Measurements from ENCODE around the gene OR10H5. TPM values are rescaled to one million over a fixed set of nuclear protein-coding genes. Genes with fewer than 3 reads are reported as not detected.
"Not testable (repeated sequence)": the region's sequence is repeated elsewhere in the genome, so short reads cannot be mapped to it uniquely, and the experiment has no call there.

The OR10H5 gene
- total RNA-seq, 1 donor from 2014 or later, result not detected

DNA sequence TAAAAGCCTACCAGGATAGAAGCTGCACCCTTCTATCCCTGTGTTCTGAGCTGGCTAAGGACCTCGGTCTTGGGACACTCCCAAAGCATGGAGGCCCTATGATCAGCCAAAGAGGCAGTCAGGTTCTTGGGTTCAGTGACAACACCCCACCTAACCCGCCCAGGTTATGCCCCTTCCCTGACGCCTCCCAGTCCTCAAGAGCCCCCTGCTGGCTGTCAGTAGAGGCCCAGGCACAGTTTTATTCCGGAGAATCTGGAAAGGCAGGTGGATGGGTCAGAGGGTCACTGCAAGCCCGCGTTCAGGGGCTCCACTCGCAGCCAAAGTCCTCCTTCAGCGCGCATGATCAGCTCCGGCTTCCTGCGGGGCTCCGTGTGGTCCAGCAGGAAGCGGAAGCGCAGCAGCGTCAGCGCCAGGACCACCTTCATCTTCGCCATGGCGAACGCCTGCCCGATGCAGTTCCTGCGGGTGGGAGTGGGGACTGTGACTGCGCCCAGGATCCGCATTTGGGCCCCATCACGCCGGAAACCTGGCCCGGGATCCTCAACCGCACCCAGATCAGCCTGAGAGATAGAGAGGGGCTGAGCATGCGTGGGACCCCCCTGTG, 27.4 kb upstream of the OR10H5 start:
- peaks cover 4% of the 10 kb centered on the region for H3K36me3 Mint-ChIP-seq (ENCODE audit: low read depth, unreplicated experiment)
- H3K27ac Mint-ChIP-seq (ENCODE audit: unreplicated experiment), result no peak overlapping the region
- no peak overlapping the region for H3K4me3 Mint-ChIP-seq (ENCODE audit: unreplicated experiment)
- no peaks in the 10 kb centered on the region for H3K4me1 Mint-ChIP-seq (ENCODE audit: unreplicated experiment)
- TF ChIP-seq, protein P1, sequence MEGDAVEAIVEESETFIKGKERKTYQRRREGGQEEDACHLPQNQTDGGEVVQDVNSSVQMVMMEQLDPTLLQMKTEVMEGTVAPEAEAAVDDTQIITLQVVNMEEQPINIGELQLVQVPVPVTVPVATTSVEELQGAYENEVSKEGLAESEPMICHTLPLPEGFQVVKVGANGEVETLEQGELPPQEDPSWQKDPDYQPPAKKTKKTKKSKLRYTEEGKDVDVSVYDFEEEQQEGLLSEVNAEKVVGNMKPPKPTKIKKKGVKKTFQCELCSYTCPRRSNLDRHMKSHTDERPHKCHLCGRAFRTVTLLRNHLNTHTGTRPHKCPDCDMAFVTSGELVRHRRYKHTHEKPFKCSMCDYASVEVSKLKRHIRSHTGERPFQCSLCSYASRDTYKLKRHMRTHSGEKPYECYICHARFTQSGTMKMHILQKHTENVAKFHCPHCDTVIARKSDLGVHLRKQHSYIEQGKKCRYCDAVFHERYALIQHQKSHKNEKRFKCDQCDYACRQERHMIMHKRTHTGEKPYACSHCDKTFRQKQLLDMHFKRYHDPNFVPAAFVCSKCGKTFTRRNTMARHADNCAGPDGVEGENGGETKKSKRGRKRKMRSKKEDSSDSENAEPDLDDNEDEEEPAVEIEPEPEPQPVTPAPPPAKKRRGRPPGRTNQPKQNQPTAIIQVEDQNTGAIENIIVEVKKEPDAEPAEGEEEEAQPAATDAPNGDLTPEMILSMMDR (IDR thresholded peaks at IDR 0.05; ENCODE audit: unreplicated experiment), result no peak
- H3K9me3 Mint-ChIP-seq (ENCODE audit: unreplicated experiment), result peaks cover 34% of the 10 kb centered on the region
- H3K27me3 Mint-ChIP-seq (ENCODE audit: unreplicated experiment), result peaks cover 4% of the 10 kb centered on the region
- no peak for DNase-seq (ENCODE audit: low spot score)

DNA sequence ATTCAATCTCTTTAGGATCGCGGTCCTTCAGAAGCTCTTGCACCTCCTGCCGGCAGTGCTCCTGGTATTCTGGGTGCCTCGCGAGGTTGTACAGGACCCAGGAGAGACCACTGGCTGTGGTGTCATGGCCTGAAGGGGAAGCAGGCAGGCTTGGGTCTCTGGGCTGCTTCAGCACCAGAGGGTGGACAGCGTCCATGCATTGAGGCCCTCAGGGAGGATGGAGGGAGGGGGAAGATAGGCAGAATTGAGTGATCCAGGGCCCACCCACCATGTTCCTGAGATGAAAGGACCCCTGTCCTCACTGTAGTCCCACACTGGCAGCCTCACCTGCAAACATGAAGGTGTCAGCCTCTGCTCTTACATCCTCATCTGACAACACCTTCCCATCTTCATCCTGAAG, 17.9 kb upstream of the OR10H5 start:
- no peak for DNase-seq (ENCODE audit: low spot score)
- no peak overlapping the region for H3K27ac Mint-ChIP-seq (ENCODE audit: unreplicated experiment)
- peaks cover 63% of the 10 kb centered on the region for H3K9me3 Mint-ChIP-seq (ENCODE audit: unreplicated experiment)
- H3K4me1 Mint-ChIP-seq (ENCODE audit: unreplicated experiment), result no peaks in the 10 kb centered on the region
- no peak overlapping the region for H3K4me3 Mint-ChIP-seq (ENCODE audit: unreplicated experiment)
- peaks cover 18% of the 10 kb centered on the region for H3K36me3 Mint-ChIP-seq (ENCODE audit: low read depth, unreplicated experiment)
- H3K27me3 Mint-ChIP-seq (ENCODE audit: unreplicated experiment), result peaks cover 3% of the 10 kb centered on the region
- TF ChIP-seq, protein P1 (IDR thresholded peaks at IDR 0.05; ENCODE audit: unreplicated experiment), result no peak

DNA sequence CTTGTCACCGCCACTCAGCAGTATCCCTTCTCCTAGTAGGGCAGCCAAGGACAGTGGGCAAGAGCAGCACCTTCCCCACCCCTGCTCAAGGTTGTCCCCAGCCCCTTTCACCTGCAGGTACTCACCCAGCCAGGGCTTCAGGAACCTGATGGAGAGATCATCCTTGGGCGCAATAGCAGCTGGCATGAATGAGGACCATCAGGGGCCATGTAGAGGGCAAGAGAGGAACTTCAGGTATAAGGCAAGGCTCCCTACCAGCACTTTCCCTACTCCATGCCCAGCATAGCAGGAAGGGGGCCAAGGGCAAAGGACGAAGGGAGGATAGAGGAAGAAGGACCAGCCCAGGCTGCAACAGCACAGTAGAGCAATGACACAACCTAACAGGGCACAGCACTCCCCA, 13.3 kb upstream of the OR10H5 start:
- peaks cover 71% of the 10 kb centered on the region for H3K9me3 Mint-ChIP-seq (ENCODE audit: unreplicated experiment)
- not testable (repeated sequence) for DNase-seq (ENCODE audit: low spot score); H3K27ac Mint-ChIP-seq (ENCODE audit: unreplicated experiment); H3K4me1 Mint-ChIP-seq (ENCODE audit: unreplicated experiment); H3K4me3 Mint-ChIP-seq (ENCODE audit: unreplicated experiment)
- H3K36me3 Mint-ChIP-seq (ENCODE audit: low read depth, unreplicated experiment), result peaks cover 35% of the 10 kb centered on the region
- H3K27me3 Mint-ChIP-seq (ENCODE audit: unreplicated experiment), result peaks cover 20% of the 10 kb centered on the region

DNA sequence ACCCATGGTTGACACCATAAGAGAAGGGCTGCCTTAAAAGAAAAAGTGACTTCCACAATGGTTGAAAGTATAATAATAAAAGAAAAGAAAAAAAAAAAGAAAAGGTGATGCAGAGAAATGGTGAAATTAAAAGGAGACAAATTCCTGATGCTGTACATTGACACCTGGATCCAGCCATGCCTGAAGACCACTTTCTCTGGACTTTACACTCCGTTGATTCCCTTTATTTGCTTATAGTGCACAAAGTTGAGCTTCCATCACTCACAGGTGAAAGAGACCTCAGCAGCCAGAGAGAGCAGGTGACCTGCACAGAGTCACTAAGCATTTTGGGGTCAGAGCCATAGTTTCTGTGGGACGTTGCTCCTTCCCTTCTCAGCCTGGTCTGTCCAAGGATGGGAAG, 12.2 kb upstream of the OR10H5 start:
- no peak overlapping the region for H3K27ac Mint-ChIP-seq (ENCODE audit: unreplicated experiment)
- H3K27me3 Mint-ChIP-seq (ENCODE audit: unreplicated experiment), result peaks cover 22% of the 10 kb centered on the region
- no peak overlapping the region for H3K4me3 Mint-ChIP-seq (ENCODE audit: unreplicated experiment)
- TF ChIP-seq, protein P1 (IDR thresholded peaks at IDR 0.05; ENCODE audit: unreplicated experiment), result no peak
- no peaks in the 10 kb centered on the region for H3K4me1 Mint-ChIP-seq (ENCODE audit: unreplicated experiment)
- H3K9me3 Mint-ChIP-seq (ENCODE audit: unreplicated experiment), result peaks cover 63% of the 10 kb centered on the region
- peaks cover 35% of the 10 kb centered on the region for H3K36me3 Mint-ChIP-seq (ENCODE audit: low read depth, unreplicated experiment)
- DNase-seq (ENCODE audit: low spot score), result no peak

DNA sequence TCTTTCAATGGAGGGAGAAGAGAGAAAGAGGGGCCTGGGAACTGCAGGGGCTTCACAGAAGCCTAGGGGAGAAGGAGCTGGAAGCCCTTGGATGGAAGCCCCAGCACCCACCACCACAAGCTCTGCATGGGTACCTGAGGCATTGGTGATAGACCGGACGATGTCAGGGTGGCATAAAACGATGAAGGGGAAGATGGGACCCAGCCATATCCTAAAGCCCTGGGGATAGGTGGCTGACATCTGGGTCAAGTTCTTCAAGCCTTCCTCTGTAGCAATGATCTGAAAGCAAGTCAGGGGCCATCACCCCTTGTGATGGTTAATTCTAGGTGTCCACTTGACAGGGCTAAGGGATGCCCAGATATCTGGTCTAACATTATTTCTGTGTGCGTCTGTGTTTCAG, 11.2 kb upstream of the OR10H5 start:
- Mint-ChIP-seq H3K27me3 (ENCODE audit: unreplicated experiment) (peaks cover 22% of the 10 kb centered on the region), H3K36me3 (ENCODE audit: low read depth, unreplicated experiment) (peaks cover 35% of the 10 kb centered on the region), H3K9me3 (ENCODE audit: unreplicated experiment) (peaks cover 68% of the 10 kb centered on the region), H3K4me1 (ENCODE audit: unreplicated experiment) (no peaks in the 10 kb centered on the region), H3K4me3 (ENCODE audit: unreplicated experiment) (no peak overlapping the region), H3K27ac (ENCODE audit: unreplicated experiment) (no peak overlapping the region)
- TF ChIP-seq, protein P1 (IDR thresholded peaks at IDR 0.05; ENCODE audit: unreplicated experiment), result no peak
- no peak for DNase-seq (ENCODE audit: low spot score)
